Measurements from ENCODE around the gene MCUB.

MCUB gene

DNA sequence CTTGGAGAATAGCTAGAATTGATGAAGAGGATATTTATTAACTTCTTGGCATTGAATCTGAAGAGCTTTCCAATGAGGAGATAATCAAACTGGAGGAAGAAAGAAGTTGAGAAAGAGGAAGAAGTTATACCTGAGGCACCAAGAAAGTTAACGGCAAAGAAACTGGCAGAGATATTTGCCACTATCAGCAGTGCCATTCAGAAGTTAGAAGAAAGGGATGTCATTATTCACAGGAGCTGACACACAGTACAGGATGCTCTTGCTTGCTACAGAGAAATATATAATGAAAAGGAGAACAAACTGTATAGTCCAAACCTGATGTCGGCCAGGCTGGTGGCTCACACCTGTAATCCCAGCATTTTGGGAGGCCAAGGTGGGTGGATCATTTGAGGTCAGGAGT lies 64.5 kb downstream of the MCUB start:
- ATAC-seq (ENCODE audit: low read depth) (no peak), DNase-seq (ENCODE audit: low spot score in 2 of 2) (no peak)
- Mint-ChIP-seq H3K27me3 (no peaks in the 10 kb centered on the region), H3K4me3 (no peak overlapping the region), H3K36me3 (peaks cover 11% of the 10 kb centered on the region), H3K4me1 (peaks cover 9% of the 10 kb centered on the region), H3K27ac (no peak overlapping the region), H3K9me3 (no peaks in the 10 kb centered on the region)

DNA sequence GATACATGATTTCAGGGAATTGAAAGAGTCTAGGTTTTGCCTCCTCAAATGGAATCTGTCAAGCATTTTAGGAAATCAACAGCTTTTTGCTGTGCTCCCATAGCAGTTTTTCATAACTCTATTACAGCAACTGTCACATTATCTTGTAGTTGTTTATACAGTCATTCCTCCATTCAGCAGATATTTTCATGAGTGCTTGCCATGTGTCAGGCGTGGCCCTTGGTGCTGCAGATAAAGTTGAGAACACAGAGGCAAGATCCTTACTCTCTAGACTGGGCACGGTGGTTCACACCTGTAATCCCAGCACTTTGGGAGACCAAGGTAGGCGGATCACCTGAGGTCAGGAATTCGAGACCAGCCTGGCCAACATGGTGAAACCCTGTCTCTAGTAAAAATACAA lies 67.3 kb downstream of the MCUB start:
- Mint-ChIP-seq H3K36me3 (peaks cover 11% of the 10 kb centered on the region), H3K4me1 (peaks cover 13% of the 10 kb centered on the region), H3K27me3 (no peaks in the 10 kb centered on the region), H3K9me3 (no peaks in the 10 kb centered on the region), H3K4me3 (no peak overlapping the region), H3K27ac (no peak overlapping the region)
- DNase-seq (ENCODE audit: low spot score in 2 of 2) (no peak), ATAC-seq (ENCODE audit: low read depth) (no peak)

DNA sequence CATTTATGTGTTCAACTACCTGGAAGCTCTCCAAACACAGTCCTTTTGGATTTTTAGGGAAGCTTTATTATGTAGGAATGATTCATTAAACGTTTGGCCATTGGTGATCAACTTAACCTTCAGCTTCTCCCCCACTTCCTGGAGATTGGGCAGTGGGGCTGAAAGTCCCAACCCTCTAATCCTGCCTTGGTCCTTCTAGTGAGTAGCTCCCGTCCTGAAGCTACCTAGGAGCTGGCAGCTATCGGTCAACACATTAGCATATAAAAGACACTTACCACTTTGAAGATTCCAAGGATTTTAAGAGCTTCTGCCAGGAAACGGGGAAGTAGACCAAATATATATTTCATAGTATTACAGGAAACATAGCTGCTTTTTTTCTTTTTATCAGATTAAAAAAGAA lies 69.7 kb downstream of the MCUB start:
- H3K4me3 Mint-ChIP-seq, result no peak overlapping the region
- H3K4me1 Mint-ChIP-seq, result peaks cover 10% of the 10 kb centered on the region
- H3K27ac Mint-ChIP-seq, result no peak overlapping the region
- no peaks in the 10 kb centered on the region for H3K9me3 Mint-ChIP-seq
- no peaks in the 10 kb centered on the region for H3K27me3 Mint-ChIP-seq
- peaks cover 5% of the 10 kb centered on the region for H3K36me3 Mint-ChIP-seq
- DNase-seq (ENCODE audit: low spot score in 2 of 2), result no peak
- ATAC-seq (ENCODE audit: low read depth), result no peak

DNA sequence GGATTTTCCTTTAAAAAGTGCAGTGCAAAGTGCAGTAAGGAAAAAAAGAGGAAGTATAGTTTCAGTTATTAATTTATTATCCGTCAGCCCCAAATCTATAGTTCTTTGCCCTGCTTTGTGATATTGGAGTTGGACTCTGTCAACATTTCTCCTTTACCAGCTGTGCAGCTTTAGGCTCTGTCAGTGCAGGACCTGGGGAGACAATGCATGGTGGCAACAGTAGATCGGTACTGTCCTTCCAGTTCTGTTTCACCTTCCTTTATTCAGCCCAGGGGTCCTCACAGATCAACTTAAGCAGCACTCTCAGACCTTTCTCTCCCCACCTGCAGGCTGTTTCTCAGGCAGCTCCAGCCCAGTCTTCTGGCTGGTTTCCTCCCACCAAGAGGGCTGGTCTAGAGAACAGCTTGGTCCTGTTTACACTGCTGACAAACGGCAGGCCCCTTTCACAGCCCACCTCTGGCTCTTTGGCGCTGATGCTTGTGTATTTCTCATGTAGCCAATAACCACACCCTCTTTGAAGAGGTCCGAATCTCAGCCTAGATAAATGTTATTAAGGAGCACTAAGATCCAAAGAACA lies 71.6 kb downstream of the MCUB start:
- no peak for ATAC-seq (ENCODE audit: low read depth)
- DNase-seq (ENCODE audit: low spot score in 2 of 2), result no peak
- no peaks in the 10 kb centered on the region for H3K27me3 Mint-ChIP-seq
- H3K9me3 Mint-ChIP-seq, result peaks cover 4% of the 10 kb centered on the region
- peaks cover 12% of the 10 kb centered on the region for H3K36me3 Mint-ChIP-seq
- no peak overlapping the region for H3K4me3 Mint-ChIP-seq
- H3K27ac Mint-ChIP-seq, result peak overlapping the region; percentile 12
- H3K4me1 Mint-ChIP-seq, result peaks cover 10% of the 10 kb centered on the region

DNA sequence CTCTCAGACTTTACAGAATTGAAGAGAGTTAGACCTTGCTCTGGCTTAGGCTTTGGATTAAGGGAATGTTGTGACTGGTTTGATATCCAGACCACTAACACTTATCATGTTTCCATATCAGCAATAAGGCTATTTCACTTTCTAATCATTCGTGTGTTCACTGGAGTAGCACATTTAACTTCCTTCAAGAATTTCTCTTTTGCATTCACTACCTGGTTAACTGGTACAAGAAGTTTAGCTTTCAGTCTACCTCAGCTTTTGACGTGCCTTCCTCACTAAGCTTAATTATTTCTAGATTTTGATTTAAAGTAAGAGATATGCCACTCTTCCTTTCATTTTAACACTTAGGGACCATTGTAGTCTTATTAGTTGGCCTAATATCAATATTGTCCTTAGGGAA lies 80.6 kb downstream of the MCUB start:
- H3K27ac Mint-ChIP-seq, result peak overlapping the region; percentile 82
- ATAC-seq (ENCODE audit: low read depth) (peak; percentile 29), DNase-seq (ENCODE audit: low spot score in 2 of 2) (no peak)
- no peak overlapping the region for H3K4me3 Mint-ChIP-seq
- no peaks in the 10 kb centered on the region for H3K27me3 Mint-ChIP-seq
- peaks cover 24% of the 10 kb centered on the region for H3K36me3 Mint-ChIP-seq
- peaks cover 7% of the 10 kb centered on the region for H3K9me3 Mint-ChIP-seq
- peaks cover 16% of the 10 kb centered on the region for H3K4me1 Mint-ChIP-seq

DNA sequence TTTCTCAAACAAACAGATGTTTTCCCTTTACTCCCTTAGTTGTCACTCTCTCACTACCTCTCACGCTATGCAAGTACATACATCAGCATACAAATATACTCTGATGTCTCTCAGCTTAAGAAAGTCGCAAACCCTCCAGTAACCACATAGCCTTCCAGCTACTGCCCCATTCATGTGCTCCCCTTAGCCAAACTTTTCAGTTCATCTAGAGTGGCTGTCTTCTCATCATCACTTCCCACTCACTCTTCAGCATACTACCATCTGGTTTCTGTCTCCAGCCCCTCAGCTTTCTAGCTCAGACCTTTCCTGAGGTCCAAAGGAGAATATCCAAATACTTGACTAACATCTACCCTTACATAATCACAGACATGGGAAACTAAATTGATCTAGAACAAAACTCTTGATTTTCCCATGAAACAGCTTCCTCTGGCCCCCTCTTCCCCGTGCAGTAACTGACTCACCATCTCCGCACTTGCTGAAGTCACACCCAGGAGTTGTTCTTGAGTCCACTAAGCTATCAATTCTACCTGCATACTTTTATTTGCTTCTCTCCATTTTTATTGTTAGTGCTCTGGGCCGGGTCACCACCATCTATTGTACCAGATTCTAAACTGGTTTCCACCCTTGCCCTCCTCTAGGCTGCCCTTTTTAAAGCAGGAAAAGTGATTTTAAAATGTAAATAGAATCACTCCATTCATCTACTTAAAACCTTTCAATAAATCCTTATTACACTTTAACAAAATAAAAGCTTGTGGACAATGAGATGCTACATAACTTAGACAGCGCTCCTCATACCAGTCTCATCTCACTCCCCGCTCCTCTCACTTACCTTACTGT lies 86.0 kb downstream of the MCUB start:
- Mint-ChIP-seq H3K27me3 (no peaks in the 10 kb centered on the region), H3K9me3 (peaks cover 4% of the 10 kb centered on the region), H3K36me3 (peaks cover 18% of the 10 kb centered on the region), H3K27ac (no peak overlapping the region), H3K4me1 (peaks cover 11% of the 10 kb centered on the region), H3K4me3 (no peak overlapping the region)
- no peak for ATAC-seq (ENCODE audit: low read depth)
- no peak for DNase-seq (ENCODE audit: low spot score in 2 of 2)

DNA sequence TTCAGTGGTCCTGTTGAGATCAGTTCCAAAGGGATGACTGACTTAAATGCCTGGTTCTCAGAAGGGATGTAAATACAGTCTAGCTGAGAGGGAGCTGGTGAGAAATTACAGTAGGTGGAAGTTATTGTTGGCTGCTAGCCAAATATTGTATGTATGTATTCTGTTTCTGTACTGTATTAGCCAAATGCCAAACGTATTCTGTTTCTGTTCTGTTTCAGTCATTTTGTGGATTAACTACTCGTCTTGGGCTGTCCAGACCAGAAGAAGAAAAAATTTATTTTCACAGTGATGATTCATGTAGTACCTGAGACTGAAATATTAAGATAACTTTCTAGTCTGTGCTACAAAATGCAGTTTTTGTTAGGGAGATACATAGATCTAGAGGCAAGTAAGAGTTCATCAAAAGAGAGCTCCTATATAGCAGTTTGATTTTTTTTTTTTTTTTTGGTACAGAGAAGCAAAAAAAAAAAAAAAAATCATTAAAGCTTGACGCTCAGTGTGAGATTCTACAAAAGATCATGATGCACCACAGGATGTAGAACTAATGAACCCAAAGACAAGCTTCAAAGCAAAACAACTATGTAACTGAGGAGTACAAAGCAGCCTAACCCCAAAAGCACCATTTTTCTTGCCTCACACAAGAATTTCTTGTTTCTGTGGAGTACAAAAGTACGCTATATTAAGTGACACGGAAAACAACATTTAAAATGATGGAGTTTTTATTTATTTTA lies 88.4 kb downstream of the MCUB start:
- Mint-ChIP-seq H3K36me3 (peaks cover 35% of the 10 kb centered on the region), H3K4me1 (peaks cover 11% of the 10 kb centered on the region), H3K27ac (peak overlapping the region; percentile 42), H3K4me3 (no peak overlapping the region), H3K27me3 (no peaks in the 10 kb centered on the region), H3K9me3 (peaks cover 10% of the 10 kb centered on the region)
- DNase-seq (ENCODE audit: low spot score in 2 of 2) (no peak), ATAC-seq (ENCODE audit: low read depth) (no peak)

DNA sequence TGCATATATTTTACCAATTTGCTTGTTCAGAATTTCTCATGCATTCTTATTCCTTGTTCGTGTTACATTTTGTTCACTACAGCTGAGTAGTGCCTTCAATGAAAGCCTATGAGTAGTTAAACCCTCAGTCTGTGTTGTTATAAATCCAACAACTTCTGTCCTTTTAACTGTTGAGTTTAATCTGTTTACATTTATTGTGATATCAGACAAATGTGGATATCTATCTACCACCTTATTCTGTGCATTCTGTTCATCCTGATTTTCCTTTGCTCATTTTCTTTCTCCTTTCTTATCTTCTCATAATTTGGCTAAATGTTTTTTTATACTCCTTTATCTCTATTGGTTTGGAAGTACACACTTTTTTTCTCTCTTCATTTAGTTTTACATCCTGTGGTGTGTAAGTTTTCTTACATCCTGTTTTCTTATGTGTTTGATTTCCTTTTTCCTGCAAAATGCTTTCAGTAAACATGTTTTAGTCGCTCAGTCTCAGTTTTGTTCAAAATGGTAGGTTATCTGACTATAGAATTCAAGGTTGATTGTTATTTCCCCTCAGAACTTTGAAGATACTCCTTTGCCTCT lies 89.0 kb downstream of the MCUB start:
- ATAC-seq (ENCODE audit: low read depth) (no peak), DNase-seq (ENCODE audit: low spot score in 2 of 2) (no peak)
- no peaks in the 10 kb centered on the region for H3K27me3 Mint-ChIP-seq
- peaks cover 10% of the 10 kb centered on the region for H3K9me3 Mint-ChIP-seq
- H3K4me3 Mint-ChIP-seq, result no peak overlapping the region
- no peak overlapping the region for H3K27ac Mint-ChIP-seq
- peaks cover 35% of the 10 kb centered on the region for H3K36me3 Mint-ChIP-seq
- peaks cover 11% of the 10 kb centered on the region for H3K4me1 Mint-ChIP-seq

DNA sequence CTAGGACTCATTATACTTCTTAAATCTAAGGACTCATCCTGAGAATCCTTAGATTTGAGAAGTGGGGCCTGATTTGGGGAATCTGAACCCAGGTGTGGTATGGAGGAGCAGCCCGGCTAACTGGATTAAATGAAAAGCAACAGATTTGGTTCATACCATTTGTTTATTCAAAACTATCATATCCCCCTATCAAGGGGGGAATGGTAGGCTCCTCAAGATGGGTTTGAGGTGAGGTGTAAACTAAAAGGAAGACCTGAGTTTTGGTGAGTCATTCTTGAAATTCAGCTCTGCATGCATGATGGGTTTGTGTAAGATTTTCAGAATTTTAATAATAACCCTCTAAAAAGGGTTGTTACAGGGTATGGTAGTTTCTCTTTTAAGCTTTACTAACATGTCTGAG lies 89.8 kb downstream of the MCUB start:
- H3K4me3 Mint-ChIP-seq, result no peak overlapping the region
- no peak overlapping the region for H3K27ac Mint-ChIP-seq
- DNase-seq (ENCODE audit: low spot score in 2 of 2) (no peak), ATAC-seq (ENCODE audit: low read depth) (no peak)
- H3K9me3 Mint-ChIP-seq, result peaks cover 10% of the 10 kb centered on the region
- H3K4me1 Mint-ChIP-seq, result peaks cover 13% of the 10 kb centered on the region
- peaks cover 35% of the 10 kb centered on the region for H3K36me3 Mint-ChIP-seq
- H3K27me3 Mint-ChIP-seq, result no peaks in the 10 kb centered on the region

DNA sequence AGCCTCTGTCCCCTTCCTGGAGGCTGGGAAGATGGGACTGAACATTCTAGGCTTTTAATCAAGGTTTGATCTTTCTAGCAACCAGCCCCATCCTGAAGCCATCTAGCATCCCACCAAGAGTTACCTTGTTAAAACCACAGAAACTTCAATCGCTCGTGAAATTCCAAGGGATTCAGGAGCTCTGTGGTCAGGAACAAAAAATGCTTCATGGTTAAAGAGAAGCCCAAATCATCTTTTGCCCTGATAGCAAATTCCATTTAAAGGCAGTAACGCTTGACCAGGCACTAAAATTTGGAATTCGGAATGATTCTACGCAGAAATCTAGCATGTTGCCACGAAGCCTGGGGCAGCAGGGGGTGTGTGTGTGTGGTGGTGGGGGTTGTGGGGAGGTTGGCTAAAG lies 95.3 kb downstream of the MCUB start:
- Mint-ChIP-seq H3K4me1 (peaks cover 5% of the 10 kb centered on the region), H3K4me3 (no peak overlapping the region), H3K9me3 (peaks cover 6% of the 10 kb centered on the region), H3K36me3 (peaks cover 18% of the 10 kb centered on the region), H3K27ac (no peak overlapping the region), H3K27me3 (no peaks in the 10 kb centered on the region)
- ATAC-seq (ENCODE audit: low read depth) (no peak), DNase-seq (ENCODE audit: low spot score in 2 of 2) (no peak)

DNA sequence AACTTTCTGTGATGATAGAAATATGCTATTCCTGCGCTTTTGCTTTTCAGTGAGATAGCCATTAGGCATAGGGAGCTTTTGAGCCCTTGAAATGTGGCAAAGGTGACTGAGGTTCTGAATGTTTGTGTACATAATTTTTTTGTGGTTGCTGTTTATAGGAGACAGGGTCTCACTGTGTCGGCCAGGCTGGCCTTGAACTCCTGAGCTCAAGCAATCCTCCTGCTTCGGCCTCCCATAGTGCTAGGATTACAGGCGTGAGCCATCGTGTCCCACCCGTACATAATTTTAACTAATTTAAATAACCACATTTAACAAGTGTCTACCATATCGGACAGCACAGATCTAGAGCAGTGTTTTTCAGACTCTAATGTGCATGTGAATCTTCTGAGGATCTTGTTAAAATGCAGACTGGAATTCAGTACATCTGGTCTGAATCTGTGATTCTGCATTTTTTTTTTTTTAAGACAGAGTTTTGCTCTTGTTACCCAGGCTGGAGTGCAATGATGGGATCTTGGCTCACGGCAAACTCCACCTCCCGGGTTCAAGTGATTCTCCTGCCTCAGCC lies 97.9 kb downstream of the MCUB start:
- H3K36me3 Mint-ChIP-seq, result peaks cover 9% of the 10 kb centered on the region
- DNase-seq (ENCODE audit: low spot score in 2 of 2) (no peak), ATAC-seq (ENCODE audit: low read depth) (no peak)
- H3K9me3 Mint-ChIP-seq, result no peaks in the 10 kb centered on the region
- peaks cover 5% of the 10 kb centered on the region for H3K4me1 Mint-ChIP-seq
- H3K4me3 Mint-ChIP-seq, result no peak overlapping the region
- no peak overlapping the region for H3K27ac Mint-ChIP-seq
- H3K27me3 Mint-ChIP-seq, result no peaks in the 10 kb centered on the region

DNA sequence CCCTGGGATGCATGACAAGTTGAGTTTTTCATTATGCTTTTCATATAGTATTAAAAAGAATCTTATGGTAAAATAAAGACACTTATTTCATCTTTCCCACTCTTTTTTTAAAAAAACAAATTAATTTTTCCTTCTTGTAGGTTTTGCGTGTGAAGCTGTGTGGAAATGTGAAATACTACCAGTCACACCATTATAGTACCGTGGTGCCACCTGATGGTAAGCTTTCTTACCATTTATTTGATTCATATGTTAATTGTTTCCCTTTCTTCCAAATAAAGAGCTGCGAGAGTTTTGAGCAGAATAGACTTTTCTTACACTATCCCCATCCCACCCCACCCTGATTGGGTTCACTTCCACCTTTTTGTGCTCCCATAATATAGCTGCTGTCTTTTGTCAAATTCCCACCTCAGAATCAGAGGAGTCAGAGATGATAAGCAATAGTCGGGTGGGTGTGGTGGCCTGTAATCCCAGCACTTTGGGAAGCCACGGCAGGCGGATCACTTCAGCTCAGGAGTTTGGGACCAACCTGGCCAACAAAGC lies 98.9 kb downstream of the MCUB start:
- no peak for ATAC-seq (ENCODE audit: low read depth)
- no peak for DNase-seq (ENCODE audit: low spot score in 2 of 2)
- no peak overlapping the region for H3K4me3 Mint-ChIP-seq
- peaks cover 5% of the 10 kb centered on the region for H3K4me1 Mint-ChIP-seq
- H3K27ac Mint-ChIP-seq, result no peak overlapping the region
- H3K27me3 Mint-ChIP-seq, result no peaks in the 10 kb centered on the region
- no peaks in the 10 kb centered on the region for H3K9me3 Mint-ChIP-seq
- H3K36me3 Mint-ChIP-seq, result peaks cover 9% of the 10 kb centered on the region

DNA sequence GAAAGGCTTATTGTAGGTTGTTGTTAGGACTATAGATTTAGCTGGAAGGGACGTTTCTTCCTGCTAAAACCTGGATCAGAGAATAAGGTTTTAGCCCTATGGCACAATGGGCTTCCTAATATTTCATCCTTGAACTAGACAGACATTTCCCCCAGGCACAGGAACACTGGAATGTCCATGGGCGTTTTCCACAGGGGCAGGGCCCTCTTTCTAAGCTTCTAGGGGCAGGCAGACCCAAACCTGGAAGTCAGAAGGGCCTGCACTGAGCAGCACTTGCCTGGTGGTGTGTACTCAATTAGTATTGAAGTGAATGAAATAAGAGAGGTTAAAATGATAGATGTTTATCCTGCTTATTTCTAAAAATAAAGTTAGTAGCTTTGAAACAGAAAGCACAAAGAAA lies 102.1 kb downstream of the MCUB start:
- Mint-ChIP-seq H3K4me1 (peaks cover 12% of the 10 kb centered on the region), H3K27ac (peak overlapping the region; percentile 62)

DNA sequence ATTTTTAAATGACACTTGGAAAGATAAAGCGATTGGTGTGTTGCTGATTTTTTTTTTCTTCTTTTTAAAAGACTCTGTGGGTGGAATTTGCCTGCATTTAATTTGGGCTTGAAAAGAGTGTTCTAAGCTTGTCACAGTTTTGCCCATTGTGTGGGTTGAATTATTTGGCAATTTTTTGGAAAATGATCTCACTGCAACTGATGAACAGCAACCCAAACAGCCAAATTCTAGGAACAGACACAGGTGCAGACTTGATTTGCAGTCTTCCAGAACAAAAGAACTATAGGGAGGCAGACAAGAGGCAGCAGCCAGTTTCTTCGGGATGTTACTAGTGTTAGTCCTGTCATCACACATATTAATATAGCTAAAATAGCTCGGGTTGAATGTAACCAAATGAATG lies 102.7 kb downstream of the MCUB start:
- Mint-ChIP-seq H3K9me3 (no peaks in the 10 kb centered on the region), H3K27me3 (no peaks in the 10 kb centered on the region), H3K36me3 (peaks cover 20% of the 10 kb centered on the region), H3K4me3 (no peak overlapping the region), H3K4me1 (peaks cover 14% of the 10 kb centered on the region), H3K27ac (no peak overlapping the region)
- DNase-seq (ENCODE audit: low spot score in 2 of 2) (no peak), ATAC-seq (ENCODE audit: low read depth) (no peak)

More for the DNA sequence above, 102.1 kb downstream of the MCUB start:
- H3K27me3 Mint-ChIP-seq, result no peaks in the 10 kb centered on the region
- peaks cover 18% of the 10 kb centered on the region for H3K36me3 Mint-ChIP-seq
- ATAC-seq (ENCODE audit: low read depth) (no peak), DNase-seq (ENCODE audit: low spot score in 2 of 2) (no peak)
- H3K9me3 Mint-ChIP-seq, result no peaks in the 10 kb centered on the region
- no peak overlapping the region for H3K4me3 Mint-ChIP-seq
